Fibroblast of lung (primary cell): ENCODE measurements around the gene CAMKK1.

Experiments
- CTCF ChIP-seq, 2 donors: IDR thresholded peaks in 1 of 2; conservative IDR thresholded peaks in 1 of 2; 1 replicate in 1 of 2; 2 replicates in 1 of 2; pipeline ENCODE4 v1.5.1; 2011 to 2012; ENCODE audit warnings: low read length in 2 of 2, control low read depth in 1 of 2, inconsistent platforms in 1 of 2, low read depth in 1 of 2, mild to moderate bottlenecking in 1 of 2
- EZH2 ChIP-seq: IDR thresholded peaks from 2 replicates; pipeline ENCODE4 v1.5.1; 2012; ENCODE audit warnings: low read length, control low read depth, mild to moderate bottlenecking; ENCODE audit errors: missing control alignments

- TF ChIP-seq EZH2 (no peak), CTCF (conservative IDR thresholded peaks at IDR 0.05 in 1 of 2, IDR thresholded peaks at IDR 0.05 in 1 of 2; ENCODE audit: low read depth in 1 of 2, low read length in 2 of 2) (no peak)
Observed at GRCh38 chr17:3919123-3919624, 26.3 kb upstream of the CAMKK1 start.
